Measurements from ENCODE around the gene CSNK1E.

DNA sequence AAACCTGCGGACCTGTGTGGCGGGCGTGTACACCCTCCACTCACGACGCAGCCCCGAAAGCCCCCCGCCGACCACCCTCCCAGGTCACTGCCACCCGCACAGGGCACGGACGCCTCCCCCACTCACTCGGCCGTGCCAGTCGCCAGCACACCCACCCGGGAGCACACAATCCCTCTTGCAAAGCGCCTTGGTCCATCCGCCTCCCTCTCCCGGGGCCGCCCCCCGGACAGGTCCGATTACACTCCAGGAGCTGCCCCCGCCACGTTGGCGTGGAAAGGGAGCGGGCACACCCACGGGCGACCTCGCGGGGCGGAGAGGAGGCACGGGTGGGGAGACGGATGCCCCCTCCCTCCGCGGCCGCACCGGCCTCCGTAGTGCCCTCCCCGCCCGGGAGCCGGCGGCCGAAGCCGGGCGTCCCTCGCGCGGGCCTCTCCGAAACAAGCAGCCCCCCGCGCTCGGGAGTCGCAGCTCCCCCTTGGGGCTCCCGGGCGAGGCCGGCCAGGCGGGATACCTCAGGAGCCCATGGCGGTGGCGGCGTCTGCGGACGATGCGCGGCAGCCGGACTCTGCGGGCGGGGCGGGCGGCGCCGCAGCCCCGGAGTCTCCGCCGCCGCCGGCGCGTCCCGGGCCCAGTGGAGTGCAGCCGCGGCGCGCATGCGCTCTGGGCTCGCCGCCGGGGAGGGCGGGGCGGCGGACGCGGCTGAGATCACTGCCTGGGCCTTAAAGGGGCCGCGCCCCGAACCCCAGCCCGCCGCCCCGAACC, 44.7 kb downstream of the CSNK1E start, which contains the start of gene TMEM184B:
- TF ChIP-seq YY1 (IDR thresholded peaks at IDR 0.05; ENCODE audit: insufficient read depth, insufficient read length) = no peak
- no peak for TF ChIP-seq ZNF274 (IDR thresholded peaks at IDR 0.05; ENCODE audit: low read depth, low read length)

Measured in NT2/D1 (cell line).